Measurements from ENCODE around the gene MGLL.

Gene MGLL

GRCh38 chr3:127741690-127742089 is 80.6 kb downstream of the MGLL start:
- no peak for DNase-seq (ENCODE audit: low read depth in 2 of 2)

- DNase-seq (ENCODE audit: low read depth in 2 of 2): no peak
These were observed 81.1 kb downstream of the MGLL start for GRCh38 chr3:127741246-127741645.

- DNase-seq (ENCODE audit: low read depth in 2 of 2): no peak
These were observed 82.0 kb downstream of the MGLL start for GRCh38 chr3:127740136-127740915.

- no peak for DNase-seq (ENCODE audit: low read depth in 2 of 2)
These were observed 82.8 kb downstream of the MGLL start for GRCh38 chr3:127739347-127740135.

- DNase-seq (ENCODE audit: low read depth in 2 of 2): no peak
These were observed 84.0 kb downstream of the MGLL start for GRCh38 chr3:127738192-127738840.

- no peak for DNase-seq (ENCODE audit: low read depth in 2 of 2)
These were observed 85.3 kb downstream of the MGLL start for GRCh38 chr3:127736801-127737539.

GRCh38 chr3:127735767-127736693 is 86.3 kb downstream of the MGLL start:
- DNase-seq (ENCODE audit: low read depth in 2 of 2): no peak

- no peak for DNase-seq (ENCODE audit: low read depth in 2 of 2)
These were observed 87.4 kb downstream of the MGLL start for GRCh38 chr3:127734754-127735473.

GRCh38 chr3:127734181-127734720 is 88.1 kb downstream of the MGLL start:
- no peak for DNase-seq (ENCODE audit: low read depth in 2 of 2)

GRCh38 chr3:127733781-127734180 is 88.5 kb downstream of the MGLL start:
- no peak for DNase-seq (ENCODE audit: low read depth in 2 of 2)

GRCh38 chr3:127732879-127733350 is 89.4 kb downstream of the MGLL start:
- DNase-seq (ENCODE audit: low read depth in 2 of 2): no peak

- DNase-seq (ENCODE audit: low read depth in 2 of 2): no peak
These were observed 90.0 kb downstream of the MGLL start for GRCh38 chr3:127732303-127732702.

- DNase-seq (ENCODE audit: low read depth in 2 of 2): no peak
These were observed 90.6 kb downstream of the MGLL start for GRCh38 chr3:127731546-127732289.

- no peak for DNase-seq (ENCODE audit: low read depth in 2 of 2)
These were observed 91.5 kb downstream of the MGLL start for GRCh38 chr3:127730666-127731295.

GRCh38 chr3:127730171-127730570 is 92.1 kb downstream of the MGLL start:
- DNase-seq (ENCODE audit: low read depth in 2 of 2): no peak

- no peak for DNase-seq (ENCODE audit: low read depth in 2 of 2)
These were observed 92.7 kb downstream of the MGLL start for GRCh38 chr3:127729556-127730056.

GRCh38 chr3:127728417-127729015 is 93.8 kb downstream of the MGLL start:
- DNase-seq (ENCODE audit: low read depth in 2 of 2): no peak

- no peak for DNase-seq (ENCODE audit: low read depth in 2 of 2)
These were observed 95.4 kb downstream of the MGLL start for GRCh38 chr3:127726894-127727293.
